Stimulated activated CD4-positive, alpha-beta T cell treated with anti-CD3 and anti-CD28 coated beads, Interleukin-2, amount 100 ng/mL, for 24 hours (primary cell): ENCODE results near the gene PIK3C2G.

Experiments used
- DNase-seq, 2 donors: peaks; one replicate each; pipeline ENCODE4 v3.0.0-alpha.2; 2020

The PIK3C2G gene

DNA sequence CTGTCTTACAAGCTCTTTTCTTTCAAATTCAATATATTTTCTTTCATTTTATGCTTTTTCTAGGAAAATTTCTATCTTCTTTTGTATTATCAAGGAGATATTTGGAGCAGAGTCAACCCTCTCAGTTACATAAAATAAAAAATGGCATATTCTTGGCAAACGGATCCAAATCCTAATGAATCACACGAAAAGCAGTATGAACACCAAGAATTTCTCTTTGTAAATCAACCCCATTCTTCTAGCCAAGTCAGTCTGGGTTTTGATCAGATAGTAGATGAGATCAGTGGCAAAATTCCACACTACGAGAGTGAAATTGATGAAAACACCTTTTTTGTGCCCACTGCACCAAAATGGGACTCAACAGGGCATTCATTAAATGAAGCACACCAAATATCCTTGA lies 20.6 kb downstream of the PIK3C2G start:
- no peak for DNase-seq

DNA sequence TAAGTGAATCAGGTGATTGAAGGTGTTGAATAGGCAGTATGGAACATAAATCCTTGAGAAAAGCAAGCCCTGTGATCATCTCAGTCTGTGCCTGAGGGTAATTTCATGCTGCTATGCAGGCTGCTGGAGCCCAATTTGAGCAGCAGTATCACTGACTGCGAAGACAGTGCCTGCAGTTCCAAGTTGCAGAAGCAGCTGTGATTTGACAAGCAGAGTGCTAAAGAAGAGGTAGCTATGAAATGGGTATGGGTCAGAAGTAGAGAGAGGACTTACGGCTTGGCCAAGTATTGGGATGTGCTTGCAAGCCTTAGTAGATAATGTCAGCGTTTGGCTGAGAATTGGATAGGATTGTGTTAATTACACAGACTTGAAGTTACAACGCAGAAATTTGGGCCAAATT lies 22.5 kb downstream of the PIK3C2G start:
- no peak for DNase-seq

DNA sequence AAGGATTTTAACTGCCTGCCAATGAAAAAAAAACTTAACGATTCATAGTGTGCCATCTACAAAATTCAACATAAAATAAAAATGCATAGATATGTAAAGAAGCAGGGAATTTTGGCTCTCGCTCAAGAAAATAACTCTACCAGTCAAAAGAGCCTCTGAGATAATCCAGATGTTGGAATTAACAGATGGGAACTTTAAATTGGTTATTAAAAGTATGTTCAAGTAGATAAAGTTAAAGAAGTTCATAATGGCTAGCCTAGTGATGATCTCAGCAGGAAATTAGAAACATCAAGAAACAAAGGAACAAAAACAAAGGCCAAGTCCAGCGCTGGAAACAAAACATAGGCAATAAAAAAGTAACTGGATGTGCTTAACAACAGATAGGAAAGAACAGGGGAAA lies 23.1 kb downstream of the PIK3C2G start:
- DNase-seq, result no peak

DNA sequence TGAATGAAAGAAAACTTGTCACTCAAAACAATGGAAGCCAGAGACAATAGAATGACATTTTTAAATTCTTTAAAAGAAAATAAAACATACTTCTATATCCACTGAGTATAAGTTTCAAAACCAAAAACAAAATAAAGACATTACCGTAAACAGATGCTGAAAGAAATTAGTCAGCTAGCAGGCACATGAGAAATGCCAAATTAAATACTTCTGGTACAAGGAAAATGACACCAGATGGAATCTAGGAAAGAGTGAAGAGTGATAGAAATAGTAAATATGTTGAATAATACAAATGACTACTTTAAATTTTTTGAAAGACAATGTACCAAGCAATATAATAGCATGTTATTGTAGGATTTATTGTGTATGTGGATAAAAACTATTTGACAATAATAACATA lies 23.8 kb downstream of the PIK3C2G start:
- DNase-seq, result no peak

DNA sequence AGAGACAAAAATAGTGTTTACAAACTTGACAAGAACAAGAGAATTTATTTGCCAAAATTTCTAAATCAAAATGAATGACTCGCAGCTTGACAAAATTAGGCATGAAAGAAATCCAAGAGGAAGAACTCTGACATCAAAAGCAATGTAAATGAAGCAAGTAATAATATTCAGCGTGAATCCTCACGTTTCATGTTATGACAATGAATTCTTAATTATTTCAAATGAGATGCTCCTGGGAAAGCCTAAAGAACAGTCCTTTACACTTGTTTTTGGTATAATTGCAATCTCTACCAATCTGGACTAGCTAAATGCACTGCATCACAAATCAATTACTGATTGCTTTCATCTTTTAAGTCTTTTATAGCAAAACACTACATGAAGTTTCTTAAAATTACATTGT lies 29.1 kb downstream of the PIK3C2G start:
- DNase-seq, result no peak

DNA sequence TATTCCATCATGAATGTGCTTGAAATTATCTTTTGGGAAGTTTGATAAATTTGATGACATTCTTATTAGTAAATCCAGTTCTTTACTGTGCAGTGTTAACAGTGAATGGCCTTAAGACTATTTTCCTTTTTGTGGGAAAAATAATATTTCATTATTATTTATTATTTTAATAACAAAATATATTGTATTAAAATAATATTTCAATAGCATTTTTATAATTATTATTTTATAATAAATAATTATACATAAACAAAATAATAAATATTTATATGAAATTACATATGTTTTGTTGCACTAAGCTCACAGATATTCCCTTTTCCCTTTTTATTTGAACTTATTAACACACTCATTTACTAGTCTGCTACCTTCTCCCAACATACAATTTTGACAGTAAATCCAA lies 33.6 kb downstream of the PIK3C2G start:
- DNase-seq, result no peak

DNA sequence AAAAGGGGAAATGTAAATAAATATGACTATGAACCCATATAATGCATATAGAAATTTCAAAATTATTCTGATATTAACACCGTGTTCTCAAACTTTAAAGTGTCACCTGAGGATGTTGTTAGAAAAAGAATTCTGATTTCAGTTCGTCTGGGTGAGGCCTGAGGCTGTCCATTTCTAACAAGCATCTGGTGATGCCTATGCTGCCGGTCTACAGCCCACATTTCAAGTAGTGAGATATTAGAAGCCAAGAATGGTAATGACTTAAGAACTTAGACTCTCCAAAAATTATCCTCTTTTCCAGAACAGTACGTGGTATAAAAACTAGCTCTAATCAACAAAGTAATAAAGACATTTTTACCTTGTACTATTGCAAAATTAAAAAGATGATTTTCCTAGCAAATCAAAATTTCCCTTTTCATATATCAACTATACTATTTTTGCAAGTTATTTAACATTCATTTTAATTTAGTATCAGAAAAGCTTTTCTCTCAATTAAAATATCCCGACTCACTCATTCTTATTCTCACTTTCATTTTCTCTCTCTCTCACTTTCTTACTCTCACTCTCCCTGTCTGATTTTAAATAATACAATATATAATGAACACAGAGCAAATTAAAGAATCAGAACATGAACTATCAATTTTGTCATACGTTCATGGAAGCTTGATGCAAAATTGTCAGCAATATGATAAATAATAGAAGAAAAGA lies 35.0 kb downstream of the PIK3C2G start:
- DNase-seq, result no peak

DNA sequence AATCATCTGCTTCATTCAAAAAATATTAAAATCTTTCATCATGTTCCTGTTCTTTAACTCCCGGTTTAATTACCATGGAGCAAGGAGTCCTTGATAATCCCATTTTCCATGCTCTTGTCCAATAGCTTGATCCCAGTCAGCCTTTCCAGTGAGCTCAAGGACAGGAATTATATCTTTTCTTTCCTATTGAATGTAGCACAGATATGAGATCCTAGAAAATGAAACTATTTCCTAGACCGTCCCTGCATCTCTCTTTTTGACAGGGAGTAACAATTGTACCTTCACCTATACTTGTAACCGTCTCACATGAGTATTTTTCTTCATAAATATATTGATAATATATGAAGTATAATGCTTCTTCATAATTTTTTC lies 35.6 kb downstream of the PIK3C2G start:
- no peak for DNase-seq

DNA sequence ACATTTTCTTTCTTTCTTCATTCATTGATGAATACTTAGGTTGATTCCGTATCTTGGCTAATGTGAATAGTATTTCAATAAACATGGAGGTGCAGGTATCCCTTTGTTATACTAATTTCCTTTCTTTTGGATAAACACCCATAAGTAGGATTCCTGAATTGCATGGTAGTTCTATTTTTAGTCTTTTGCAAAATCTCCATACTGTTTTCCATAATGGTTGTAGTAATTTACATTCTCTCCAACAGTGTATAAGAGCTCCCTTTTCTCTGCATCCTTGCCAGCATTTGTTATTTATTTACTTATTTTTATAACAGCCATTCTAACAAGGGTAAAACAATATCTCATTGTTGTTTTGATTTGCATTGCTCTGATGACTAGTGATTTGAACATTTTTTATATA lies 36.6 kb downstream of the PIK3C2G start:
- DNase-seq, result no peak

DNA sequence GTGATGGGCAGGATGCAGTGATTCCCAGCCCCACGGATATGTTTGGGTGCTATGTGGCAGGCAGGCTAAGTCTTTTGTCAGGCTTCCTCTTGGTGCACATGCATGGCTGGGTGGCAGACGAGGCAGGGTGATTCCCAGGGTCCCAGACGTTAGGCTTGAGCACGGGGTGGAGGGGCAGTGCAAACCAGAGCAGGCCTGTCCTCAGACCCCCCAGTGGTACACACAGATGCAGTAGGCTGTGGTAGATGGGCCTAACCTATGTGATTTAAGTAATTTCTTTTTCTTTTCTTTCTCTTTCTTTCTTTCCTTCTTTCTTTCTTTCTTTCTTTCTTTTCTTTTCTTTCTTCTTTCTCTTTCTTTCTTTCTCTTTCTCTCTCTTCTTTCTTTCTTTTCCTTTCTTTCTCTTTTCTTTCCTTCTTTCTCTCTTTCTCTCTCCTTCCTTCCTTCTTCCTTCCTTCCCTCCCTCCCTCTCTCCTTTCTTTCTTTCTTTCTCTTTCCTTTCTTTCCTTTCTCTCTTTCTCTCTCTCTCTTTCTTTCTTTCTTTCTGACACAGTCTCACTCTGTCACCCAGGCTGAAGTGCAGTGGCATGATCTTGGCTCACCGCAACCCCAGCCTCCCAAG lies 41.6 kb downstream of the PIK3C2G start:
- DNase-seq, result no peak

DNA sequence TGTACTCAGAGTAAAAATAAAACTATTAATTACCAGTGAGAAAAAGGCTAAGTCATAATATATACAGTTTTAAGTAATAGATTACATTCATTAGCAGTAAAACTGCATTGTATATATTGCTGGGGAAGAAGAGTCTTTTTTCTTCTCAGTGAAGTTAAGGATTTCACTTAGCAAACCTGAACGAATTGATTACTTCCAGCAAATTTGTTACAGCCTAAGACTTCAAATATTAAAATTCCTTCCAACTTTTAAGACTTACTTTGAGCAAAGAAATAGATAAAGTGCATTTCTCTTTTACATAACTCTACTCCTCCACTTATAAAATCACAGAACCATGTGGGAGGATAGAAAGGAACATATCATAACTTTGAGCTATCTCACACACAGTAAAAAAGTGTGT lies 43.3 kb downstream of the PIK3C2G start:
- DNase-seq, result no peak

DNA sequence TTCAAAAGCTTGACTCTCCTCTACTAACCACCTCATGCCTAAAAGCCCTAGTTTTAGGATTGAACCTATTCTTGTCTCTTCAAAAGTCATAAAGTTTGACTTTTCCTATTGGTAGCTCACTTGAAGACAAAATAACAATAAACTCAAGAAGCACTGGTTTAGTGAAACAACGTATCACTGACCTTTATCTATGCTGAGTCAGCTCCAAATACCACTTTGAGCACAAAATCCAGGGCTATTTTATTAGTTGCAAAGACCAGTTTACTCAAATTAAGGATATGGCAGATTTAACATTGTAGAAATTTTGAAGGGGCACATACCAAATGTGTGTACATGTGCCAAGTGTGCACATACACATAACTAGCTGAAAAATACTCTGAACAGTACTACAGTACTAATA lies 45.0 kb downstream of the PIK3C2G start:
- no peak for DNase-seq

DNA sequence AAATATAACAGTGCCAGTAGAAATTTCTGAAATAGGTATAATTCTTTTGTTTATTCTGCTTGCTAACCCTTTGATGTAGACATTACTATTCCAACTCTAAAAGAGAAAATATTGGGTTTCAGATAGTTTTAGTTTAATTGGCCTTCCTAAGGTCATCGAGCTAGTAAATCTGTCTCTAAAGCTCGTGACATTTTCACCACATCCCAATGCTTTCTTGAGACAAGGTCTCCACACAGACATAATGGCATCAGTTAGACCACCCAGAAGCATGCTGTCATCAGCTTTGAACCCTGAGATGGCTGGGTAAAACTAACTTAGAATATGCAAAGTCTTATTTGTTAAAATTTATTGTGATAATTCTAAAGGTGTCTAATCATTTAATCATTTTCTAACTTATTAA lies 52.0 kb downstream of the PIK3C2G start:
- no peak for DNase-seq

DNA sequence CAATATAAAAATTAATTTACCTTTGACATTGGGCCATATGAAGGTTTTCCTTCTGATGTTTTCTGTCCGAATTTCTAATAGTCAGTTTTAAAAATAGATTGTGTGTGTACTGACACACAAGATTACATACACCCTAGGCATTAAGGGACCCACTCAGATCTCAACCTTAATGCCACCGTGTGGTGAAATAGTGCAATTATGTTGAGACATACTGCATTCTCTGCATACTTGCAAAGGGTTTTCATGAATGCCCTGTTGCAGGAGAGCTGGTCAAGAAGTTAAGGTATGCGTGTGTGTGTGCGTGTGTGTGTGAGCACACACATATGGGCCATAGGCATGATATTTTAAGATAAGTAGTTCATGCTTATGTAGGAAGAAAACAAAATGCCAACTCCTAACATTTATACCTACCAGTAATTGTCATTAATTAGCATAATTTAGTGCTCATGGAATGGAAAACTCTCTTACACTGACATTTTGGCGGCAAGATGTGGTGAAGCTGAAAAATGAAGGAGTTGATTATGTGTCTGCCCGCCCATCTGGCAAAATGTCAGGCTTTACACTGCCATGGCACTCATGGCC lies 58.8 kb downstream of the PIK3C2G start:
- DNase-seq, result no peak

DNA sequence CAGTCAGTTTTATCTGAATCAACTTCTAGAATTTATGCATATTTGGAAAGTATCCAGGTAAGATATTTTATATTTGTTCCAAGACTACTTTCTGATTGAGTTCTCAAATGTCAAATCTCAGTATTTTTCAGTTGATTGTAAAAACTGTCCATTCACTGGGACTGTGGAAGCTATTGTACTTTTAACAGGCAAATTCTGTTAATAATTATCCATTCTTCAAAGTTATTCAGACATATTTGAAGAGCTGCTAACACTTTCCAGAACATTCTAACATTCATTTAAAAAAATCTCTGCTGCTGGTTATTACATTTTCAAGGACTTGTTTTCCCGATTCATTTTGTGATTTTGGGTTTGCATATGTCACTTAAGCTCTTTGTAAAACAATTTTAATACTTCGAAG lies 59.7 kb downstream of the PIK3C2G start:
- DNase-seq, result no peak

DNA sequence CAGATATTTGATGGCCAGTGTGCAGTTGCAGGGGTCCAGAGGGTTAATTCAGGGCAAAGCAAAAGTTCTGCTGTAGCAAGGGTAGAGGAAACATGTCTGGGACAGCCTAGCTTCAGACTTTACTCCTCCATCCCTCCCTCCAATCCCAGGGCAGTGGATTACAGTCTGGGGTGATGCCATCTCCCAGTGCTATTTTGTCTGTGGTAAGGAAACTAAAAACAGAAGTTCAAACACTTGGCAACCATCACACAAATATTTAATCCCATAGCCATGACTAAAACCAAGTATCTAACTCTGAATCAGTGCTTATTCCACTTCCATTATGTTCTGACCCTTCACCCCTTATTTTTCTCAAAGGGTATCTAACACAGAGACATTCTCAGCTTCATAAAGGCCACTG lies 61.8 kb downstream of the PIK3C2G start:
- no peak for DNase-seq

DNA sequence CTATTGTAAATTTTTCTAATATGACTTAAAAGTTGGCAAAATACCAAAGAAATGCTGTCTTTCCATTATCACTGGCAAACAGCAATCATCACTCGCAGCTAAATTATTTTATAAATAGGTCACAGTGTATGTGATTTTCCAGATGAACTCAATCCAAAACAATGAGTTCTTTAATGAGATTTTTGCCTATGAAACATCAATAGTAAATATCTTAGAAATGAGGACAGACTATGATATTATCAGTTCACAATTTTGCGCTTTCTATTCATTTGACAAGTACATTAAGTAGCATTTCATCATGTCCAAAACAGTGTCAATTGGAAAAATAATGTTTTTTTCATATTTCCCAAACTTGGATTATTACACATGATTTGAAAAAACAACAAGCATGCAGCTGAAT lies 65.7 kb downstream of the PIK3C2G start:
- DNase-seq, result no peak

DNA sequence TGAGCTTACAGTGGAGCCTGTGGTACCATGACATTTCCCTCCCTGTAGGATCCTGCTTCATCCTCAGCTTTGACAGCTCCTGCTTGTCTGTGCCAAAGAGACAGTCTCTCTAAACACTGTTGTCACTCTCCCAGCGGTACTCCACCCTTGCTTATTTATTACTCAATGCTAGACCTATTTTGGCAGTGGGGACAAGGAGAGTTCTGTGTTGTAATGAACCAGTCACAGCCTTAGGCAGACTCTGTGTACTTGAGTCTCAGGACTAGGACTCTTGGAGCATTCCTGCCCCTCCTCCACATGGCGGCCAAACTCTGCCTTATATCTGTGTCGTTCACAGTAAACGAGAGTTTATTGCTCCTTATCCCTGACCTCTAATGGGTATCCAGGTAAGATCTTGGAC lies 70.9 kb downstream of the PIK3C2G start:
- DNase-seq, result no peak

DNA sequence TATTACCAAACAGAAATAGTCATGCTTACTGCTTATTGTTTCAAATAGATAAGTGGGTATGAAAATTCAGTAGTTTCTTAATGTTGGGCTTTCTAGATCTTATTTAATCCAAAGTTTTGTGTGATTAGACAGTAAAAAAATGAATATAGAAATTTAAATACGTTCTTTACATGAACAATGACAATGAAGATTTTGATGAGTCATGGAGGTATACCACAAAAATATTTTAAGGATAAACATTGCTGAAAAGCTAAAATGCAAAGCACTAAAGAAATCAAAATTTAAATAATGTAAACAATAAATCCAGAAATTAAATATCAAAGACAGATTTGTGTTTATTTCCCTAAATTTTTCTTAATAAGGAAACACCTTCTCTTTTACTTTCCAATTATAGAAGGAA lies 78.3 kb downstream of the PIK3C2G start:
- no peak for DNase-seq

DNA sequence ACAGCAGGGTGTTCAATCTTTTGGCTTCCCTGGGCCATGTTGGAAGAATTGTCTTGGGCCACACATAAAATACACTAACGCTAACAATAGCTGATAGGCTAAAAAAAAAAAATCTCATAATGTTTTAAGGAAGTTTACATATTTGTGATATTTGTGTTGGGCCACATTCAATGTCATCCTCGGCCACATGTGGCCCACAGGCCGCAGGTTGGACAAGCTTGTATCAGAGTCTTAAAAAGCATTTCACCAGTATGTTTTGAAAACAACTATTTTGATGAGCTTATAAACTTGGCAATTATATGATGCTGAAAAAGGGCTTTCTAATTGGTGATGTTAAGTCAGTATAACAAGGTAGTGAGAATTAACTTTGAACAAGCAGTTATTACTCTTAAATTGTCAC lies 78.9 kb downstream of the PIK3C2G start:
- DNase-seq, result no peak

DNA sequence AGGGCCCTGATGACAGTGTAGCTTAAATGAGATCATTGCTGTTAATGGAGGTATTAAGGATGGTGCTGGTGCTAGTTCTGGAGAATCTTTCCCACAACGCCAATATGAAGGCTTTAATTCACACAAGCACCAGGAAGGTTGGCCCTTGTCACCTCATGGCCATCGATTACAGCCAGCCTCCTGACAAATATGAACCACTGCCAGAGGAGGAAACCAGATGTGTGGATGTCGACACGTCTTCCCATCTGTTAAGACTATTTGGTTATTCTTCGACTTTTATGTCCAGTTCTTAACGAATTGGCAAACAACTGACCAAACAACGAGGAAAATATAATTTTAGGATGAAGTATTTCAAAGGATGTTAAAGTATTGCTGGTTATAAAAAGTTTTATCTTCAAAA lies 79.5 kb downstream of the PIK3C2G start:
- no peak for DNase-seq

DNA sequence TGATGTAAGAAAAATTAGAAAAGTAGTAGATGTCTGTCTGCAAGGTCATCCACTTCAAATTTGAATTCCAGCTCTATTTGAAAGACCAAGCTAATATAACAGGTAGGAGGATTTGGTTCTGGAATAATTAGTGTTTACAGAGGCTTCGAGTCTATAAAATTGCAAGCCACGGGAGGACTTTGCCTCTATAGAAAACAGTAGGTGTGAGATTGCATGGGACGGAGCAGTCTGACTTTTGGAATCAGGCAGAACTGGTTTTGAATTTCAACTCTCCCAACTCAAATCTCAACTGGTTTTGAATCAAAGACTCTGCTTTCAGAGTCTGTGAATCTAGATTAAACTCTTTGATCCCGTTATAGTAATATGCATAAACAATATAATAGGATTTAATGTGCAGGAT lies 82.4 kb downstream of the PIK3C2G start:
- no peak for DNase-seq

DNA sequence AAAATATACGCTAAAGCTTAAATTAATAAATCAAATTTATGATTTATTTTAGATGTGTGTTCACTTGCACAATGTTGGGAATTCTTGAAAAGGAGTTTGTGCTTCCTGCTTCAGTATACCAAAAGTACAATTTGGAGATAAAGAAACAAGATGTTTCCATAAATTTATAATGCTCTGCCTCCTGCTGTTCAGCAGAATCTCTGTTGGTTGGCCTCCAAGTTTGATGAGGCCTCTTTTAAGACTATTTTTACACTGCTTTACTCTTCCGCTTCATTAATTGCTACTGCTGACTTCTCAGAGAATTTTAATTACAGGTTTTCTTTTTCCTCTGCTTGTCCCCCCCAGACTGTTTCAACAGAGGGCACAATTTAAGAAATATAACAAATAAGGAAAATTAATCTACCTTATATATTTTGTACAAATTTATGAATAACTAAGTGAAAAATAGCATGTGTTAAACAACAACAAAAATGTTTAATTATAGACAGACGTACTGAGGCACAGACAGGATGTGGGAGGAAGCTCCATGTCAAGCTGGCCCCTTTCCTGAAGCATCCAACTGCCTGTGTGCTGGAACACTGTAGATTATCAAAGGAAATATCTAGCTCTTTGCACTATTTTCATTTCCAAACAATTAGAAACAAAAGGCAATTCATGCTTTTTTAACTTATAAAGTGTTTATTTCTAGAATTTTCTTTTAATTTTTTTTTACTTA lies 83.9 kb downstream of the PIK3C2G start:
- no peak for DNase-seq

DNA sequence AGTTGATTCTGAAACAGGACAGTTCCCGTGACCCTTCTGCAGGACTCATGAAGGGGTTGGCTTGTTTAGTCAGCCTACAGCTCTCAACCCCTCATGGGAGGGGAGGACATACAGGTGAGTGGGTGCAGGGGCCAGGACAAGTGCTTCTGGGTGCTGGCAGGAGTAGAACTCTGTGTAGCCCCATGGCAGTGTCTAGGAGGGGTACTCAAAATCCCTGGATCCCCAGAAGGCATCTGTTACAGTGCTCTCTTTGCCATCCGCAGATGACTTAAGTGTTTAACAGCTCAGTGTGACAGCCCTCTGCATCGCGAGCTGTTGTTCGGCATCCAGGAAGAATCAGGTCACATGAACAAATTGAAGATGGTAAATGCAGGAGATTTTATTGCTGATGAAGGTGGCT lies 91.0 kb downstream of the PIK3C2G start:
- DNase-seq, result no peak
